Large intestine (tissue), 3 donors: ENCODE data around the gene NIPAL3. TPM values are rescaled to one million over a fixed set of nuclear protein-coding genes. Genes with fewer than 3 reads are reported as not detected.
"Not testable (repeated sequence)": the region's sequence is repeated elsewhere in the genome, so short reads cannot be mapped to it uniquely, and the experiment has no call there.

Source experiments
- DNase-seq, 2 donors: peaks; one replicate each; pipeline versions ENCODE4 v3.0.0 to v3.0.0-alpha.2; 2013
- H3K27ac ChIP-seq: one replicate; pipeline ENCODE4 v1.5.1; 2013; ENCODE audit warnings: low read length
- H3K27me3 ChIP-seq: 2 replicates; pipeline ENCODE4 v1.6.1; 2013; ENCODE audit warnings: low read length; ENCODE audit not compliant: control insufficient read depth, insufficient read depth
- H3K36me3 ChIP-seq: 2 replicates; pipeline ENCODE4 v1.6.1; 2013; ENCODE audit warnings: low read length; ENCODE audit not compliant: control insufficient read depth, insufficient read depth
- H3K4me1 ChIP-seq: one replicate; pipeline ENCODE4 v1.6.1; 2013; ENCODE audit warnings: low read length; ENCODE audit not compliant: control insufficient read depth, insufficient read depth
- H3K4me3 ChIP-seq: one replicate; pipeline ENCODE4 v1.5.1; 2013; ENCODE audit warnings: low read length
- H3K9me3 ChIP-seq: one replicate; pipeline ENCODE4 v1.6.1; 2013; ENCODE audit warnings: mild to moderate bottlenecking, low read depth, low read length, moderate library complexity; ENCODE audit not compliant: control insufficient read depth
- WGBS: methylation state at CpG from one replicate; pipeline ENCODE4 v1.1.5; 2013; ENCODE audit warnings: low lambda C conversion rate; ENCODE audit not compliant: insufficient coverage; 5-methylcytosine and 5-hydroxymethylcytosine counted together
- polyA plus RNA-seq: library from polyadenylated mRNA; unstranded; fragments of 120-200 nt; gene quantifications from one replicate; pipeline ENCODE4 v1.2.1, GENCODE V29; 2013

The NIPAL3 gene
- polyA plus RNA-seq, 1 donor: 16.0 TPM

DNA sequence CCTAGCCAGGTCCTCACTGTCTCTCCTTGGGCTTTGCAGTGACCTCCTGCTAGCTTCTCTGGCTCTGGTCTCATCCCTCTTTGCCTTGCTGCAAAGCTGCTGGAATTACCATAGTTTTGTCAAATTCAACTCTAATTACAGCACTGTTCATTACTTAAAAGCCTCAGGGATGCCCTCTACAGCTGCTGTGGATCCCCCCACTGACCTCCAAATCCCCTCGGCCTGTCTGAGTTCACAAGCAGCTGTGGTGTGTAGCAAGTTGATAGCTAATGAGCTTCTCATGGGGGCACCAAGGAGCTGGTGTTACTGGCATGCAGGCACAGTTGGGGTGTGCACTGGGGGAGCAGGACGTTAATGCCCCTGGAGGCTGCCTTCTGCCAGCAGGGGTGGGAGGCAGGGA, 24.8 kb downstream of the NIPAL3 start:
- Histone ChIP-seq H3K36me3 (peaks cover 20% of the 10 kb centered on the region), H3K27ac (no peak overlapping the region), H3K9me3 (no peaks in the 10 kb centered on the region), H3K4me1 (no peaks in the 10 kb centered on the region), H3K4me3 (no peak overlapping the region), H3K27me3 (no peaks in the 10 kb centered on the region)
- WGBS: no CpG with 5 or more reads among the region's 2 CpGs
- DNase-seq: no peak

DNA sequence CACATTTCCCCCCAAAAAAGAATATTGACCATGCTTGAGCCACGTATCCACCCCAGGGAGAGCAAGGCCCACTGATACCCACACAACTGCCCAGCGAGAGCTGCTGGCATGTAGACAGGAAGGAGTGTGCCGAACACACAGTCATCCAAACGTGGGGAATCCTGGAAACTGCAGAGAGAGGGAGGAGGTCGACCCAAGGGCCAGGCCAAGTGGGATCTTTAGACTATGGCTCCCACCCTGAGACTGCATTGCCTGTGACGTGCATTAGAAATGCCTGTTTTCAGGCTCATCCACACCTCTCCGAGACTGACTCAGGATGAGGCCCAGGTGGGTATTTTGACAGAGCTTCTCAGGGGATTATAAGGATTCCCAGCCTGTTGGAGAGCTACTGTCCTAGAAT, 25.9 kb downstream of the NIPAL3 start:
- no CpG with 5 or more reads among the region's 7 CpGs for WGBS
- no peak for DNase-seq
- no peak overlapping the region for H3K27ac ChIP-seq
- no peaks in the 10 kb centered on the region for H3K27me3 ChIP-seq
- H3K4me3 ChIP-seq: no peak overlapping the region
- H3K36me3 ChIP-seq: peaks cover 18% of the 10 kb centered on the region
- H3K4me1 ChIP-seq: no peaks in the 10 kb centered on the region
- no peaks in the 10 kb centered on the region for H3K9me3 ChIP-seq

DNA sequence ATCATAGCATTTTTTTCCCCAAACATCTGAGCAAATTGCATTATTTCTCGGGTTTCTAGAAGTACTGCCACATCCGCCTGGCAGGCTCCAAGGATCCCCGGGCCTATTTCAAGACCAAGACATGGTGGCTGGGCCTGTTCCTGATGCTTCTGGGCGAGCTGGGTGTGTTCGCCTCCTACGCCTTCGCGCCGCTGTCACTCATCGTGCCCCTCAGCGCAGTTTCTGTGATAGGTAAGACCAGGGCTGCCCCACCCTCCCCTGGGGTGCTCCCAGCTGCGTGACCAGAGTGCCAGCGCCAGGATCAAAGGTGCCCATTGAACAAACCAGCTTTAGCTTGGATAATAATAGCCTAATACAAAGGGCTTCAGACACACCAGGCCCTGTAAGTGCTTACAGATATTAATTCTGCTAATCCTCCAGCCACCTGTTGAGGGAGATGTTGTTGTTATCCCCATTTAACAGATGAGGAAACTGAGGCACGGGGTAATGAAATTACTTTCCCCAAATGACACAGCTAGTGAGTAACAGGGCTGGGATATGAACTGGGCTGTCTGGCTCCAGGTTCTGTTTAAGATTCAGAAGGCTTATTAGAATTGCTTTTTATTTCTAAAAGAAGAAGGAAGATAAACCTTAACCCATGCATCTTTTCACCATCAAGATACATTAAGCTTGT, 26.5 kb downstream of the NIPAL3 start:
- Histone ChIP-seq H3K9me3 (no peaks in the 10 kb centered on the region), H3K4me1 (no peaks in the 10 kb centered on the region), H3K27ac (no peak overlapping the region), H3K27me3 (no peaks in the 10 kb centered on the region), H3K4me3 (no peak overlapping the region), H3K36me3 (peaks cover 23% of the 10 kb centered on the region)
- no CpG with 5 or more reads among the region's 14 CpGs for WGBS
- no peak for DNase-seq

DNA sequence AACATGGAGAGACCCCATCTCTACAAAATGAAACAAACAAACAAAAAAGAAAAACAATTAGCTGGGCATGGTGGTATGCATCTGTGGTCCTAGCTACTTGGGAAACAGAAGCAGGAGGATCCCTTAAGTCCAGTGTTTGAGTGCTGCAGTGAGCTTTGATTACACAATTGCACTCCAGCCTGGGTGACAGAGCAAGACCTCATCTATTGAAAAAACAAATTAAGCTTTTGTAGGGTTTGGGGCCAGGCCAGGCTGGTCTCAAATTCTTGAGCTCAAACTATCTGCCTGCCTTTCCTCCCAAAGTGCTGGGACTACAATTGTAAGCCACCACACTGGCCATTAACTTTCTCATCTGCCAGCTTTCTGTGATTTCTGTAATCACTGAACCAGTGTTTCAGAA, 27.2 kb downstream of the NIPAL3 start:
- no peaks in the 10 kb centered on the region for H3K27me3 ChIP-seq
- H3K9me3 ChIP-seq: no peaks in the 10 kb centered on the region
- no peaks in the 10 kb centered on the region for H3K4me1 ChIP-seq
- no peak overlapping the region for H3K4me3 ChIP-seq
- no peak for DNase-seq
- peaks cover 23% of the 10 kb centered on the region for H3K36me3 ChIP-seq
- H3K27ac ChIP-seq: no peak overlapping the region

DNA sequence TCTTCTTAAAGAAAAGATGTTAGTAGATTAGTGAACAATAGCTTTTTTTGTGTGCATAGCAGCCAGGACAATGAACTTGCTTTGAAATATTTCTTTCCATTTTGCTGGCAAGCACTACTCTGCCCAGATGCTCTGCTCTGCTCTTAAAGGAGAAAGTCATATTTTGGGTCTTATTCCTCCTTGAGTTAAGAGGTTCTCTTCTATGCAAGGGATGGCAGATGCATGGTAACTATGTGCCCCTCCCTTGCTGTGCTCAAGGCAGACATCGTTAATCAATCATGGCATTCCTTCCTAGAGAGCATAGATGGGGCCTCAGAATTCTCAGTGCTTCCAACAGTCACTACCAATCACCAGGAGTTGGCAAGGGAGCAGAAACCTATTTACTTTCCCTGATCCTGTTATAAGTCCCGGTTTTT, 27.6 kb downstream of the NIPAL3 start:
- Histone ChIP-seq H3K4me1 (no peaks in the 10 kb centered on the region), H3K9me3 (no peaks in the 10 kb centered on the region), H3K27me3 (no peaks in the 10 kb centered on the region), H3K4me3 (no peak overlapping the region), H3K27ac (no peak overlapping the region), H3K36me3 (peaks cover 23% of the 10 kb centered on the region)
- DNase-seq: no peak
- WGBS: no CpG with 5 or more reads among the region's 2 CpGs

DNA sequence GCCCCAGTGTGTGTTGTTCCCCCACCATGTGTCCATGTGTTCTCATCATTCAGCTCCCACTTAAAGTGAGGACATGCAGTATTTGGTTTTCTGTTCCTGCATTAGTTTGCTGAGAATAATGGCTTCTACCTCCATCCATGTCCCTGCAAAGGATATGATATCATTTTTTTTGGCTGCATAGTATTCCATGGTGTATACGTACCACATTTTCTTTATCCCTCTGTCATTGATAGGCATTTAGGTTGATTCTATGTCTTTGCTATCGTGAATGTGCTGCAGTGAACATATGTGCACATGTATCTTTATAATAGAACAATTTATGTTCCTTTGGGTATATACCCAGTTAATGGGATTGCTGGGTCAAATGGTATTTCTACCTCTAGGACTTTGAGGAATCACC, 30.8 kb downstream of the NIPAL3 start:
- H3K4me1 ChIP-seq, H3K4me3 ChIP-seq, H3K27ac ChIP-seq, DNase-seq, H3K9me3 ChIP-seq, H3K27me3 ChIP-seq: not testable (repeated sequence)
- WGBS: 100% methylated on average over 2 of the region's 2 CpGs
- H3K36me3 ChIP-seq: peaks cover 38% of the 10 kb centered on the region

DNA sequence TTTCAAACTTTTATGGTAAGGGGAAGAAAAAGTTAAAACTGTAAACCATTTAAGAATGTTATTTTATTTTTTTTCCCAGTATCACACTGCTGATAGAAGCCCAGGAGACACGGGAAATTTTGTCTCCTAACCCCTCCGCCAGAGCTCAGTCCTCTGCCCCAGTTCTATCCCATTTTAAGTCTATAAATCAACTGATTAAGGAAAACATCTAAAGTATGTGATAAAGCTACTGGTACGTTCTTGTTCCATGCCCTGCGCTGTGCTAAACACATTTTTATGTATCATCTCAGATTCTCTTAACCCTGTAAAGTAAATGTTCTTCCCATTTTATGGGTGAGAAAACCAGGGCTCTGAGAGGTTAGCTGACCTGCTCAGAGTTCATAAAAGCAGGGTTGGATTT, 34.7 kb downstream of the NIPAL3 start:
- H3K9me3 ChIP-seq: no peaks in the 10 kb centered on the region
- H3K27me3 ChIP-seq: no peaks in the 10 kb centered on the region
- no CpG with 5 or more reads among the region's 4 CpGs for WGBS
- no peak overlapping the region for H3K4me3 ChIP-seq
- no peak overlapping the region for H3K27ac ChIP-seq
- peaks cover 54% of the 10 kb centered on the region for H3K36me3 ChIP-seq
- H3K4me1 ChIP-seq: no peaks in the 10 kb centered on the region
- DNase-seq: no peak

DNA sequence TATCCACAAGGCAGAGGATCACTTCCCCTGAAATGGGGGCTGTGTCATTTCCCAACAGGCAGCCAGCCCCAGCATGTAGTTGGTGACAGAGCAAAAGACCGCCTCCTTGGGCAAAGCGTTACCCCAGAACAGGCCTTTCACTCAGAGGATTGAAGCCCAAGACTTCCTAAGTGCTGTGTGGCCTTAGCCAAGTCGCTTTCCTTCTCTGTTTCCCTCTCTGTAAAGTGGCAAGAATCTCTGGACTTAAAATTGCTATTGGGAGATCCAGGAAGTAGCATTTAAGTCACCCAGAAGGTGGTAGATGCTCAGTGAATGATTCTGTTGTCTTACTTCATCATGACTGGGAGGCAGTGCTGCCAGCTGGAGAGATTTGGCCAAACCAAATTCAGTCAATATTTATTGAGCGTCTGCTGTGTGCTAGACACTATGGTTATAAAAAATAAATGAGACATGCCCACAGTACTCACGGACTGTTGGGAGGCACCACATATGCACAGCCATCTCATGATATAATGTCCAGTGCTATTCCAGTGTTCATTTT, 35.3 kb downstream of the NIPAL3 start:
- Histone ChIP-seq H3K4me3 (no peak overlapping the region), H3K27ac (no peak overlapping the region), H3K9me3 (no peaks in the 10 kb centered on the region), H3K36me3 (peaks cover 59% of the 10 kb centered on the region), H3K27me3 (no peaks in the 10 kb centered on the region), H3K4me1 (no peaks in the 10 kb centered on the region)
- DNase-seq: no peak
- WGBS: no CpG with 5 or more reads among the region's 5 CpGs

DNA sequence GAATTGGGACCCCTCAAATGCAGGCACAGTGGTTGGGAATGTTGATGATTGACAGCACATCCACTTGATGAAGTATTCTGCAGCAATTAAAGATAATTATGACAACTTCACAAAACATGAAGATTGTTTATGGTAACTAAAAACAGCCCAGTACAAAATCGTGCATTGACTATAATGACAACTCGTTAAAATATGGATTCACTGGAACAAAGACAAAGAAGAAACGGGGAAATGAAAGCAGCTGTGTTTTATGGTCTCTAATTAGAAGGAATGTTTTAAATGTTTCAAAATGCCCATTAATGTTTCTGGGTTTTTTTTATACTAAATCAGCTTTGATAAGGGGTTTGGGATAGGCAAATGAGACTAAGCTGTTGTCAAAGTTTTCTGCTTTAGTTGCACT, 36.1 kb downstream of the NIPAL3 start:
- Histone ChIP-seq H3K4me1 (no peaks in the 10 kb centered on the region), H3K27me3 (no peaks in the 10 kb centered on the region), H3K4me3 (no peak overlapping the region), H3K27ac (no peak overlapping the region), H3K36me3 (peaks cover 60% of the 10 kb centered on the region), H3K9me3 (no peaks in the 10 kb centered on the region)
- WGBS: 91% methylated on average over 3 of the region's 3 CpGs
- no peak for DNase-seq

DNA sequence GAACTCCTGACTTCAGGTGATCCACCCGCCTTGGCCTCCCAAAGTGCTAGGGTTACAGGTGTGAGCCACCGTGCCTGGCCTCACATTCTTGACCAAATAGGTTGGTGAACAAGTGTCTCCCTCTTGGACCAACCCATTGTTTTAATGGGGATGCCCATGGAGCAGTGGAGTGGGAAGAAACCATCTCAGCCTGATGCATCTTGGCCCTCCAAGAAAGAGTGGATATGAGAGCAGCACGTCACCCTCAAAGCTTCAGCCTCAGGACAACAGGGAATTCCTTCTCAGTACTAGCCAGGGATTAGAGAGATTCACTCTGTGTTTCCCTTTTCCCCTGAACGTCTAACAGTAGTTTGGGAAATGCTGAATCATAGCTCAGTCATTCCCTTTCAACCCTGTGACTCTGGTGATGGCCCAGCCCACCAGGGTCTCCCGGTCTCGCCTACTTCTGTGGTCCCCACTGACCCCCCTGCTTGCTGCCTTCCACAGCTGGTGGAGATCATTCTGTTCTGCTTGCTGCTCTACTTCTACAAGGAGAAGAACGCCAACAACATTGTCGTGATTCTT, 37.4 kb downstream of the NIPAL3 start:
- Histone ChIP-seq H3K9me3 (no peaks in the 10 kb centered on the region), H3K36me3 (peaks cover 68% of the 10 kb centered on the region), H3K27me3 (no peaks in the 10 kb centered on the region), H3K4me3 (no peak overlapping the region), H3K27ac (no peak overlapping the region), H3K4me1 (no peaks in the 10 kb centered on the region)
- no peak for DNase-seq
- WGBS: no CpG with 5 or more reads among the region's 8 CpGs

DNA sequence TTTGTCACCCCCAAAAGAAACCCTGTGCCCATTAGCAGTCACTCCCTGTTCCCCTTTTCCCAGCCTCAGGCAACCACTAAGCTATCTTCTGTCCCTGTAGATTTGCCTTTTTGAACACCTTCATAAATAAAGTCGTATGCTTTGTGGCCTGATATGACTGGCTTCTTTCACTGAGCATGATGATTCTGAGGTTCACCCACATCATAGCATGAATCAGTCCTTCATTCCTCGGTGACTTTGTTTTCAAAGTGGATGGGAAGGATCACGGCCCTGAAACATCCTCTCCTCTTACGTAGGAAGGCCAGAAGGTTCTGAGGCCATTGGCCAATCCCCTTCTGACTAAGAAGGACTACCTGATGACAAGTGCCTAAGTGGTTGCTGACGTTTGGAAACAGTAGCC, 39.1 kb downstream of the NIPAL3 start:
- WGBS: no CpG with 5 or more reads among the region's 5 CpGs
- H3K27ac ChIP-seq: no peak overlapping the region
- H3K4me3 ChIP-seq: no peak overlapping the region
- no peaks in the 10 kb centered on the region for H3K27me3 ChIP-seq
- DNase-seq: no peak
- H3K36me3 ChIP-seq: peaks cover 72% of the 10 kb centered on the region
- no peaks in the 10 kb centered on the region for H3K4me1 ChIP-seq
- H3K9me3 ChIP-seq: no peaks in the 10 kb centered on the region
